CD14-positive monocyte (primary cell): ENCODE measurements around the gene PHLPP1. TPM values are rescaled to one million over a fixed set of nuclear protein-coding genes. Genes with fewer than 3 reads are reported as not detected.
"Not testable (repeated sequence)": the region's sequence is repeated elsewhere in the genome, so short reads cannot be mapped to it uniquely, and the experiment has no call there.

Experiments used
- DNase-seq, 3 donors: peaks; one replicate each; pipeline ENCODE4 v3.0.0-alpha.2; 2011 to 2022
- H2AFZ ChIP-seq: 2 replicates; pipeline ENCODE4 v1.6.0; 2012; ENCODE audit warnings: mild to moderate bottlenecking, low read depth, low read length, inconsistent platforms; ENCODE audit not compliant: insufficient read depth, poor library complexity, severe bottlenecking
- H3K27ac ChIP-seq, 2 donors: 1 replicate in 1 of 2; 2 replicates in 1 of 2; pipeline ENCODE4 v1.5.1; 2012 to 2013; ENCODE audit warnings: low read length in 2 of 2, control low read depth in 1 of 2, inconsistent platforms in 1 of 2, low read depth in 1 of 2, mild to moderate bottlenecking in 1 of 2
- H3K27me3 ChIP-seq, 2 donors: one replicate each; pipeline versions ENCODE4 v1.6.0 to v1.6.1; 2011 to 2013; ENCODE audit warnings: low read length in 2 of 2; ENCODE audit not compliant: control insufficient read depth in 2 of 2, insufficient read depth in 2 of 2
- H3K36me3 ChIP-seq, 2 donors: replicated peaks in 1 of 2; 1 replicate in 1 of 2; 2 replicates in 1 of 2; pipeline versions ENCODE4 v1.5.1 to v1.6.1; 2012 to 2013; ENCODE audit warnings: low read length in 2 of 2, control low read depth in 1 of 2, inconsistent platforms in 1 of 2, mild to moderate bottlenecking in 1 of 2; ENCODE audit not compliant: insufficient read depth in 2 of 2, control insufficient read depth in 1 of 2
- H3K4me1 ChIP-seq, 2 donors: 1 replicate in 1 of 2; 2 replicates in 1 of 2; pipeline versions ENCODE4 v1.5.1 to v1.6.1; 2012 to 2013; ENCODE audit warnings: low read length in 2 of 2, control low read depth in 1 of 2, inconsistent platforms in 1 of 2, mild to moderate bottlenecking in 1 of 2, moderate library complexity in 1 of 2; ENCODE audit not compliant: insufficient read depth in 2 of 2, control insufficient read depth in 1 of 2
- H3K4me2 ChIP-seq: replicated peaks from 2 replicates; pipeline ENCODE3; 2012; ENCODE audit warnings: low read length, moderate library complexity, mild to moderate bottlenecking; ENCODE audit not compliant: poor library complexity, severe bottlenecking; ENCODE audit errors: extremely low read depth
- H3K4me3 ChIP-seq, 3 experiments: fragments of 200-600 bp in 1 of 3; sonication (generic) in 1 of 3; replicated peaks in 1 of 3; 1 replicate in 2 of 3; 2 replicates in 1 of 3; pipeline ENCODE4 v1.5.1; 2011 to 2013; ENCODE audit warnings: low read length in 3 of 3, mild to moderate bottlenecking in 3 of 3, control low read depth in 2 of 3, low read depth in 2 of 3, inconsistent platforms in 1 of 3, moderate library complexity in 1 of 3
- H3K79me2 ChIP-seq: 2 replicates; pipeline ENCODE4 v1.6.0; 2012; ENCODE audit warnings: mild to moderate bottlenecking, control low read depth, inconsistent platforms, low read length, moderate library complexity; ENCODE audit not compliant: insufficient read depth
- H3K9ac ChIP-seq: 2 replicates; pipeline ENCODE4 v1.6.0; 2017; ENCODE audit warnings: low read length, mild to moderate bottlenecking; ENCODE audit not compliant: insufficient read depth, poor library complexity, severe bottlenecking
- H3K9me3 ChIP-seq, 2 donors: replicated peaks in 1 of 2; 1 replicate in 1 of 2; 2 replicates in 1 of 2; pipeline versions ENCODE4 v1.5.1 to v1.6.1; 2012 to 2013; ENCODE audit warnings: low read length in 2 of 2, control low read depth in 1 of 2; ENCODE audit not compliant: control insufficient read depth in 1 of 2, insufficient read depth in 1 of 2
- H4K20me1 ChIP-seq: 2 replicates; pipeline ENCODE4 v1.6.0; 2012; ENCODE audit warnings: mild to moderate bottlenecking, low read length, control low read depth, moderate library complexity; ENCODE audit not compliant: insufficient read depth
- H3K27ac Mint-ChIP-seq, 7 donors: one replicate each; pipeline ENCODE4 v1.8.0; 2020; ENCODE audit warnings: mild to moderate bottlenecking in 7 of 7, mixed read lengths in 7 of 7, moderate library complexity in 6 of 7, inconsistent platforms in 2 of 7
- H3K27me3 Mint-ChIP-seq, 3 donors: one replicate each; pipeline ENCODE4 v1.8.0; 2021 to 2022; ENCODE audit warnings: low read depth in 3 of 3, mild to moderate bottlenecking in 3 of 3, mixed read lengths in 3 of 3, moderate library complexity in 3 of 3, inconsistent platforms in 1 of 3
- H3K36me3 Mint-ChIP-seq, 2 donors: one replicate each; pipeline ENCODE4 v1.8.0; 2020; ENCODE audit warnings: mixed read lengths in 2 of 2, inconsistent platforms in 1 of 2, mild to moderate bottlenecking in 1 of 2
- H3K4me1 Mint-ChIP-seq: one replicate; pipeline ENCODE4 v1.8.0; 2020; ENCODE audit warnings: mild to moderate bottlenecking, mixed read lengths
- H3K4me3 Mint-ChIP-seq, 2 donors: one replicate each; pipeline ENCODE4 v1.8.0; 2020; ENCODE audit warnings: mild to moderate bottlenecking in 2 of 2, mixed read lengths in 2 of 2, moderate library complexity in 1 of 2
- H3K9me3 Mint-ChIP-seq, 7 donors: one replicate each; pipeline ENCODE4 v1.8.0; 2020 to 2022; ENCODE audit warnings: mixed read lengths in 7 of 7, mild to moderate bottlenecking in 6 of 7, moderate library complexity in 6 of 7, inconsistent platforms in 2 of 7
- CTCF ChIP-seq: fragments of 200-600 bp; IDR thresholded peaks from one replicate; pipeline ENCODE4 v1.8.0; 2022; ENCODE audit warnings: antibody characterized with exemption, mild to moderate bottlenecking
- WGBS: methylation state at CpG from one replicate; pipeline ENCODE4 v1.1.5; 2013; ENCODE audit warnings: missing lambda C conversion rate; ENCODE audit not compliant: insufficient coverage; 5-methylcytosine and 5-hydroxymethylcytosine counted together
- intact Hi-C, 2 donors: fragments of 100-400 bp; cut with micrococcal nuclease; formaldehyde crosslinking; loops; one replicate each; pipeline versions ENCODE4 v1.15.0 to v1.15.1; 2023
- polyA plus RNA-seq, 3 donors: library from polyadenylated mRNA; depleted of rRNA in 1 of 3; unstranded in 2 of 3; stranded (reverse) in 1 of 3; fragments of 300-500 nt in 2 of 3; fragments of >200 nt in 1 of 3; fragmentation: Illumina TruSeq in 2 of 3; gene quantifications; 1 replicate in 2 of 3; 2 replicates in 1 of 3; pipeline ENCODE4 v1.2.3, GENCODE V29; 2012 to 2021

PHLPP1 gene
- polyA plus RNA-seq, 3 donors: 0.04 to 2.0 (median 0.55) TPM

GRCh38 chr18:62709908-62710307 is 5.4 kb upstream of the PHLPP1 start:
- not testable (repeated sequence) for H3K79me2 ChIP-seq, H3K4me1 Mint-ChIP-seq, DNase-seq, H4K20me1 ChIP-seq, H3K4me1 ChIP-seq, H3K27ac Mint-ChIP-seq, H3K27ac ChIP-seq, H3K36me3 ChIP-seq, H3K36me3 Mint-ChIP-seq, H3K4me2 ChIP-seq, H2AFZ ChIP-seq, H3K9me3 Mint-ChIP-seq, H3K9me3 ChIP-seq, H3K27me3 ChIP-seq, H3K9ac ChIP-seq, H3K4me3 Mint-ChIP-seq, H3K27me3 Mint-ChIP-seq, H3K4me3 ChIP-seq
- 100% methylated on average over 8 of the region's 11 CpGs for WGBS
- intact Hi-C loops: loop anchor here (10.0 kb wide), 5 partner anchors 75 to 1265 kb away; partner anchors contain the start of genes SERPINB8 (in 1 of the 2) and VPS4B (in 1 of the 2)

GRCh38 chr18:62710417-62710816 is 4.9 kb upstream of the PHLPP1 start:
- Histone ChIP-seq H3K4me3 (no peak overlapping the region), H4K20me1 (no peaks in the 10 kb centered on the region), H3K9ac (no peak overlapping the region), H3K4me2 (no peak overlapping the region), H3K27me3 (no peaks in the 10 kb centered on the region), H3K79me2 (no peaks in the 10 kb centered on the region), H2AFZ (no peak overlapping the region), H3K36me3 (no peaks in the 10 kb centered on the region), H3K9me3 (no peaks in the 10 kb centered on the region), H3K4me1 (peaks cover 4 to 6% of the 10 kb centered on the region in 2 donors), H3K27ac (no peak overlapping the region)
- Mint-ChIP-seq H3K4me1 (peaks cover 5% of the 10 kb centered on the region), H3K4me3 (no peak overlapping the region), H3K36me3 (no peaks in the 10 kb centered on the region), H3K27ac (no peak overlapping the region), H3K27me3 (peaks cover 0 to 1% (median 0%) of the 10 kb centered on the region in 3 donors), H3K9me3 (peaks cover 0 to 7% (median 0%) of the 10 kb centered on the region in 7 donors)
- intact Hi-C loops: loop anchor here (10.0 kb wide), 5 partner anchors 74 to 1264 kb away; partner anchors contain the start of genes SERPINB8 (in 1 of the 2) and VPS4B (in 1 of the 2)
- TF ChIP-seq CTCF: no peak
- no peak for DNase-seq
